ENCODE measurements around the gene MAP3K6.
"Not testable (repeated sequence)": the region's sequence is repeated elsewhere in the genome, so short reads cannot be mapped to it uniquely, and the experiment has no call there.

Gene MAP3K6

GRCh38 chr1:27397749-27398148 is 31.0 kb upstream of the MAP3K6 start:
- DNase-seq (ENCODE audit: low spot score) = no peak

GRCh38 chr1:27397110-27397509 is 30.3 kb upstream of the MAP3K6 start:
- DNase-seq (ENCODE audit: low spot score) = peak; percentile 52

- DNase-seq (ENCODE audit: low spot score) = peak; percentile 84
Measured at GRCh38 chr1:27395441-27396195, 28.9 kb upstream of the MAP3K6 start.

- no peak for DNase-seq (ENCODE audit: low spot score)
Measured at GRCh38 chr1:27394925-27395324, 28.2 kb upstream of the MAP3K6 start.

- no peak for DNase-seq (ENCODE audit: low spot score)
Measured at GRCh38 chr1:27394282-27394658, 27.5 kb upstream of the MAP3K6 start.

- DNase-seq (ENCODE audit: low spot score) = no peak
Measured at GRCh38 chr1:27393641-27394281, 27.0 kb upstream of the MAP3K6 start.

- no peak for DNase-seq (ENCODE audit: low spot score)
Measured at GRCh38 chr1:27392778-27393635, 26.2 kb upstream of the MAP3K6 start.

- peak; percentile 91 for DNase-seq (ENCODE audit: low spot score)
Measured at GRCh38 chr1:27392096-27392777, 25.5 kb upstream of the MAP3K6 start, which contains the start of gene GPR3. GPR3 (plus strand) TSS chr1:27392622; CDS start chr1:27393799, 1,177 bp downstream.

- no peak for DNase-seq (ENCODE audit: low spot score)
Measured at GRCh38 chr1:27391511-27392095, 24.8 kb upstream of the MAP3K6 start.

- DNase-seq (ENCODE audit: low spot score) = no peak
Measured at GRCh38 chr1:27388337-27389005, 21.7 kb upstream of the MAP3K6 start.

- DNase-seq (ENCODE audit: low spot score) = not testable (repeated sequence)
Measured at GRCh38 chr1:27384797-27385196, 18.0 kb upstream of the MAP3K6 start.

- no peak for DNase-seq (ENCODE audit: low spot score)
Measured at GRCh38 chr1:27383661-27384060, 16.9 kb upstream of the MAP3K6 start.

GRCh38 chr1:27383039-27383605 is 16.4 kb upstream of the MAP3K6 start, which contains the start of gene CD164L2:
CD164L2 (minus strand) TSS chr1:27383333; CDS start chr1:27383239, 94 bp downstream.
- DNase-seq (ENCODE audit: low spot score) = no peak

GRCh38 chr1:27381969-27382762 is 15.4 kb upstream of the MAP3K6 start:
- no peak for DNase-seq (ENCODE audit: low spot score)

GRCh38 chr1:27380766-27381733 is 14.3 kb upstream of the MAP3K6 start:
- DNase-seq (ENCODE audit: low spot score) = no peak

- no peak for DNase-seq (ENCODE audit: low spot score)
Measured at GRCh38 chr1:27380224-27380623, 13.5 kb upstream of the MAP3K6 start.

- DNase-seq (ENCODE audit: low spot score) = no peak
Measured at GRCh38 chr1:27379564-27380122, 12.9 kb upstream of the MAP3K6 start.
